Measurements from ENCODE around the gene LRRFIP1.

DNA sequence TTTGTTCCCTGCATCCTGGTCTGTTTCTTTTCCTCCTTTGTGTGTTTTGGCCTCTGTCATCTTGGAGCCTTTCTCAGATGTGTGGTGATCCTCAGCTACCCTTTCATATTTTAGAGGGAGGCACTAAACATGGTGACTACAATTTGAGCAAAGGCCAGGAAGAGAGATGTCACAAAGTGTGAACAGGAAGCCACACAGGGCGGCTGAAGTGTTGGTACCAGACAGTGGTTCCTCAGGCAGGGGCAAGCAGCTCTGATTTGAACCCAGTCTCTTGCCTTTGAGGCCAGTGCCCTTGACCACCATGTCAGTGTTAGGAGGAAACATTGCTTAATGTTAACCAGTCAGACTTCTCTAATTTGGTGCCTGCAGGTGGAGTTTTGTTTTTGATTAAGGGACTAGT lies 9.2 kb downstream of the LRRFIP1 start:
- TF ChIP-seq, protein P1, sequence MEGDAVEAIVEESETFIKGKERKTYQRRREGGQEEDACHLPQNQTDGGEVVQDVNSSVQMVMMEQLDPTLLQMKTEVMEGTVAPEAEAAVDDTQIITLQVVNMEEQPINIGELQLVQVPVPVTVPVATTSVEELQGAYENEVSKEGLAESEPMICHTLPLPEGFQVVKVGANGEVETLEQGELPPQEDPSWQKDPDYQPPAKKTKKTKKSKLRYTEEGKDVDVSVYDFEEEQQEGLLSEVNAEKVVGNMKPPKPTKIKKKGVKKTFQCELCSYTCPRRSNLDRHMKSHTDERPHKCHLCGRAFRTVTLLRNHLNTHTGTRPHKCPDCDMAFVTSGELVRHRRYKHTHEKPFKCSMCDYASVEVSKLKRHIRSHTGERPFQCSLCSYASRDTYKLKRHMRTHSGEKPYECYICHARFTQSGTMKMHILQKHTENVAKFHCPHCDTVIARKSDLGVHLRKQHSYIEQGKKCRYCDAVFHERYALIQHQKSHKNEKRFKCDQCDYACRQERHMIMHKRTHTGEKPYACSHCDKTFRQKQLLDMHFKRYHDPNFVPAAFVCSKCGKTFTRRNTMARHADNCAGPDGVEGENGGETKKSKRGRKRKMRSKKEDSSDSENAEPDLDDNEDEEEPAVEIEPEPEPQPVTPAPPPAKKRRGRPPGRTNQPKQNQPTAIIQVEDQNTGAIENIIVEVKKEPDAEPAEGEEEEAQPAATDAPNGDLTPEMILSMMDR (IDR thresholded peaks at IDR 0.05), result no peak
- no peak for TF ChIP-seq EZH2 (IDR thresholded peaks at IDR 0.05; ENCODE audit: borderline replicate concordance, insufficient read depth, low read depth, low read length, poor library complexity, severe bottlenecking)
